ENCODE results near the gene PRKCD.

Gene PRKCD

DNA sequence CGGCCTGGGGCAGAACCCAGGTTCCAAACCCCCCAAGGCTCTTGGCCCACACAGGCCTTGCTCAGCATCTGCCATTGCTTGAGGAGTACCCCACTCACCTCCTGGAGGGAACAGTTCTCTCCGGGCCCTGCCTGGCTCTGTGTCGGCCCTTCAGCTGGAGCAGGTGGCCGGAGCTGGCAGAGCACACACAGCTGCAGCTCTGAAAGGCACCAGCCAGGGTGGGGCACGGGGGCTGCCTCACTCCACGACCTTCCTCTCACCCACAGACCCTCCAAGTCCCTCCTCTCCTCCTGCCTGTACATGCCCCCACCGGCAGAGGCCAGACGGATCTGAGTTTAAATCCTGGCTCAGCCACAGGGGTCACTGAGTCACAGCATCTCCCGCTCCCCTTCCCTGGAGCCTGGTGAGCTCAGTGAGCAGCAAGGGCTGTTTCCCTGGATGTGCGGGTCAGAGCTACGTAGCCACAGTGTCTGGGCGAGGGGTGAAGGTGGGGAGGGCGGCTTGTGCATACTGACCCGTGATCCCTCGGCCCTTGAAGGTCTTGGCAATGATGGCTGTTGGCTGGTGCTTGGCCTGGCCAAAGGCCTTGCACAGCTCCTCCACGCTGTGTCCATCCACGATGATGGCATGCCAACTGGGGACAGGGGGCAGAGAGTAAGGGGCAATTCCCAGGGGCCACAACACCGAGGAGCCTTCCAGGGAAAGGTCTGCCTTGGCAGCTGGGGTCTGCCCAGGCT is 71.8 kb downstream of the PRKCD start:
- DNase-seq (ENCODE audit: low read depth) = no peak

DNA sequence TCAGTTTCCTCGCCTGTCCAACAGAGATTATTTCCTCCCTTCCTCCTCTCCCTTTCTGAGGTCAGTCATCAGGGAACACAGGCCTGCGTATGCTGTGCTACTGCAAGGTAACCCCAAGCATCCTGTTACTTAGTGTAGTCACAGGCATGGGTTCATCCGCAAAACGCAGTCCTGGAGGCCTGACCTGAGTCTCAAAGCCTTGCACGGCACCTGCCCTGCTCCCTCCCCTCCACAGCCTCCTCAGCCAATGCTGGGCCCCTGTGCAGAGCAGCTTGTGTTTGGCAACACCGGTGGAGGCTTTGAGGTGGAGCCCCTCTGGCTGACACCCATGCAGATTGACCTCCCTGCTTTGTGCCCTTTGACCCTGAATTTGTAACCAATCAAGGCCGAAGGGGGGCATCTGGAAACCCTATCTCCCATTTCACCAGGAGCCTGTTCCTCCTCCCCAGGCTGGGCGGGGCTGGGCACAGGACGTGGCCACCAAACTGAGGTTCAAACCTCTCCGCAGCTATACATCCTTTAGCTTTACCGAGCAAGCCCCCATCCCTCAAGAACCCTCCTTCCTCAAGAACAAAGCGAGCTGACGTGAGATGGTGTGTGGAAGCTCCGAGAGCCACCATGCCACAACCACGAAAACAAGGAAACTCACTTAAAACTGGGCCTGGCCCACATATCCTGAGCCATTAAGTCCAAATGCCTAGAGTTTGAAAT is 73.3 kb downstream of the PRKCD start:
- DNase-seq (ENCODE audit: low read depth) = no peak

DNA sequence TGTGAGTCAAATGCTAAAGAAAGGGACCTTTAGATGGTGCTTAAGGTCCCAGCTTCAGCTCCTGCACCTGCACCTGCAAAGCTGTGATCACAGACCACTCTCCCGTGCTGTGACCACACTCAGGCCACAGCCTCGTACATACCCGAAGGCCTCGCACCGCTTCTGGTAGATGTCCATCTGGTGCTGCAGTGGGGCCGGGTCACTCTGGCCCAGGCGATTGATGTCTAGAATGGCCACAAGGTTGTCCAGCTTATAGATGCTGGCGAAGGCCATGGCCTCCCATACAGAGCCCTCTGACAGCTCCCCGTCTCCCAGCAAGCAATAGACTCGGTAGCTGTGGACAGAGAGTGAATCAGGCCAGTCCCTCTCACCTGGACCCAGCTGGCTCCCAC is 73.8 kb downstream of the PRKCD start:
- no peak for DNase-seq (ENCODE audit: low read depth)

DNA sequence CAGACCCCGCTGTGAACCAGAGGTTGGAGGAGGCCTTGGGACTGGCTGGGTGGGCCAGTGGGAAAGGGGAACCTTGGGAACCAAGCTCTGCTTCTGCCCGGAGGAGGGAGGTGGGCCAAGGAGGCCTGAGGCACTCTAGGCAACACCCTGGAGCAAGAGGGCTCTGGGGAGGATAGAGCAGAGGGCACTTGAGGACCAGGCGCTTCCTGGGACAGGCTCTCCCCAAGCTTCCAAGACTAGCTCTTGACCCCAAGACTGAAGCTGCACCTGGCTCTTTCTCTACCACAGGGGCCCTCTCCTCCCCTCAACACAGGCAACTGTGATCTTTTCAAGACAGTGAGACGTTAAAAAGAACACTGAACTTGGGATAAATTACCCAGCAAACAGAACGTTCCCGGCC is 74.5 kb downstream of the PRKCD start:
- no peak for DNase-seq (ENCODE audit: low read depth)

DNA sequence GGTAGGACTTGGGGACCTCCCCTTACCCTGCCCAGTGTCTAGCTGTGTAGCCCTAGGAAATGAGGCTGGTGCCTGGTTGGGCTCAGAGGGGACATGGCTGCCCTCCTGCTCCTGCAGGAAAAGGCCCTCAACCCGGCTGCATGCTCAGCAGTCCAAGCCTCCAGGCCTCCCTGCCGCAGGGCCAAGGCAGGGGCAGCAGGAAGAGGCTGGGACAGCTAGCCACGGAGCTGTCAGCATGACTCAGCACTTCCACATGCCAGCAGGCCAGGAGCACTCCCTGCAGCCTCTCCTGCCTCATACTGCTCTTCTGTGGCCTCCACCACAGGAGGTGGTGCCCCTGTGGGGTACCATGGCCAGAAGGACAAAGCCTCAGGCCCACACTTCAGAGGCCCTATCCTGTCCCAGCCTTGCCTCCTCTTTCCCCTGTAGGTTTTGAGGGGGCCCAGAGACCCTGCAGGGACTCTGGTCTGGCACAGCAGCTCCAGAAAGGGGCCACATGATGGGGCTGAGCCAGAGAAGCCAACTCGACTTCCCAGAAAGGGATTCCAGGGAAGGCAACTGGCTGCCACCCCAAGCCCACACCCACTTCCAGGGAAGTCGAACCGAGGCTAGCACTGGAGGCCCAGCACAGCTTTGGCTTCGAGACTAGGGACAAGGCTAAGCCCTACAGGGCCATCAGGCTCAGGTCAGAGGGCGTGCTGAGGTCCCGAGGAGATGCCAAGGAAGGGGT is 75.3 kb downstream of the PRKCD start:
- no peak for DNase-seq (ENCODE audit: low read depth)

DNA sequence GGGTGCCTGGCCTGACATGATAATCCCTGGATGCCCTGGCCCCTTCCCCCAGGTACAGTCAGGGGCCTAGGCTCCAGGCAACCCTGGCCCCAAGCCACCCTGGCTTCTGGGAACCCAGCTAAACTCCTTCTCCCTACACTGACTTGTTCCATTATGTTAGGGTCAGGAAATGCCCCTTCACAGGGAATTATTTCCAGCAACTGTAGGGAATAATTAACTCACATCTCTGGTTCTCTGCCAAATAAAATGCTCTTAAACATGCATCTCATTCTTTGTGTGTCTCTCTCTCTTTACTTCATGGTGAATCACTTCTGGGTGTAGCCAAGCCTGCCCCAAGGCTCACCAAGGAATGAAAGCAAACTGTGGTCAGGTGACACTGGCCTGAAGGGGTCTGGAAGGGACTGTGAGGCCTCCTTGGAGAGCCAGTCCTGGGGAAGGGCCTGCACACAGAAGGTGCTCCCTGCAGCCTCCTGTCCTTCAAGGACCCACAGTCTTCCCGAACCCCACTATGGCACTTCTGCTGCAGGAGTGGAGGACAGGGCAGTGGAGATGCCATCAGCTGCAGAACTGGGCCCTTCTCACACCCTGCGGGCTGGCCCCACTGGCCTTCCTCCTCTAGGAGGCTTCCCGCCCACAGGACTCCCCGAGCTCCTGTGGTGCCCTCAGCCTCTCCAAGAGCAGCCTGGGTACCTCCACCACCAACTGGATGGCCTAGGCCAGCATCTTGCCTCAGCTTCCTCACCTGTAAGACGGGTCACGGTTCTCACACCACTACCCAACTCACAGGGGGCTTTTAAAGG is 77.2 kb downstream of the PRKCD start:
- DNase-seq (ENCODE audit: low read depth) = no peak

DNA sequence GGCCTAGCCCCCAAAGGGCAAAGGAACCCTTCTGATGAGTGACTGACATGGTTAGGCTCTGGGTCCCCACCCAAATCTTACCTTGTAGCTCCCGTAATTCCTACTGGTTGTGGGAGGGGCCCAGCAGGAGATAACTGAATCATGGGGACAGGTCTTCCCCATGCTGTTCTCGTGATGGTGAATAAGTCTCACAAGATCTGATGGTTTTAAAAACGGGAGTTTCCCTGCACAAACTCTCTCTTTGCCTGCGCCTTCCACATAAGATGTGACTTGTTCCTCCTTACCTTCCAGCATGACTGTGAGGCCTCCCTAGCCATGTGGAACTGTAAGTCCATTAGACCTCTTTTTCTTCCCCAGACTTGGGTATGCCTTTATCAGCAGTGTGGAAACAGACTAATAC is 77.9 kb downstream of the PRKCD start:
- no peak for DNase-seq (ENCODE audit: low read depth)

DNA sequence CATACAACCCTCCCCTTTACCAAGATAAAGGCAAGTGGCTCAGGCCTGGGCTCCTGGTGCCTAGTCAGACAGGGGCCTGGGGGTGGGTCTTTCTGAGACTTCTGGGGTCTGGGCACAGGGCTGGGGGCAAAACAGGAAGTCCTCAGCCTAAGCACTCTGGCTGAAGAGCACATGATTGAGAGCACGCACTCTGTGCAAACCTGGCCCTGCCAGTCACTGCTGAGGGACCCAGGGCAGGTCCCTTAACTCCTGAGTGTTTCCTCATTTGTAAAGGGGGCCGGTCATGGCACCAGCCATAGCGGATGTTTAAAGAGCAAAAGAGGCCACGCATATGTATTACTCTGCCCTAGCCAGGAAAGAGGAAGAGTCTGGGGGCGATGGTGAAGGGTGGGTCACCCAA is 78.8 kb downstream of the PRKCD start:
- no peak for DNase-seq (ENCODE audit: low read depth)

DNA sequence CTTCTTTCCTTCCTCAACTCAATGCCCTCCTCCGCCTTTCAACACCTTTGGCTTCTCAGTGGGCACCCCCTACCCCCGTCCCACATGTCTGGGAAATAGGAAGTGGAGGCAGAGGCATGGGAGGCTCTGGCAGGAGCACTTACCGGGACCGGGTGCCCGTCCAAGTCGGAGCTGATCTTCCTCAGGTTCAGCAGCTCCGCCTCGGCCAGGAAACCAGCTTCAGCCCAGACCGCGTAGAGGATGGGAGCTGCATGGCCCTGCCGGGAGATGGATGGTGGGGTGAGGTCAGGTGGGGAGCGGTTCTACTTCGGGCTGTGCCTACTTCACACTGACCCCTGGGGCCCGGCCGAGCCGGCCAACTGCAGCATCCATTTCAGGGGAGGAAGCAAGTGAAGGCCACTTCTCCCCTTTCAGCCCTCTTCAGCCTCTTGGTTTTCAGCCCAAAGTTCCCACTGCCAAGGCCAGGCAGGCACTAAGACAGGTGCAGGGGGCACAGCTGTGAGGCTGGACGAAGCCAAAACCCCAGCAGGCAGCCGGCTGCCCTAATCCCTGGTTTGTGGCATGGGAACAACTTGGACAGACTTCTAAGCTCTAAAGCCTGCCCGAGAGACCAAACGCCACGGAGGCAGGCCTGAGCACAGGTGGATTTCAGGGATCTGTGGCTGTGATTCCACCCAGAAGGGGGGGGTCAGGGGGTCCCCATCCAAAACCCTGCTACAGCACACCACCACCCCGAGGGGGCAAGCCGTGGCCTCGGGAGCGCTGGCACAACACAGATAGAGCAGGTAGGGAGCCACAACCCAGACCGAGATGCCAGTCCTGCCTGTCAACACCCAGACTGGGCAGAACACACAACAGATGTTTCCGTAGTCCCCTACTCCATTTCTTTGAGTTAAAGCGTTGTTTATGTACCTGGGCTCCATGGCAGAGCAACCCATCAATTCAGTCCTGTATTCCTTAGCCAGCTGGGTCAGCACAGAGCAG is 80.3 kb downstream of the PRKCD start:
- DNase-seq (ENCODE audit: low read depth) = no peak

DNA sequence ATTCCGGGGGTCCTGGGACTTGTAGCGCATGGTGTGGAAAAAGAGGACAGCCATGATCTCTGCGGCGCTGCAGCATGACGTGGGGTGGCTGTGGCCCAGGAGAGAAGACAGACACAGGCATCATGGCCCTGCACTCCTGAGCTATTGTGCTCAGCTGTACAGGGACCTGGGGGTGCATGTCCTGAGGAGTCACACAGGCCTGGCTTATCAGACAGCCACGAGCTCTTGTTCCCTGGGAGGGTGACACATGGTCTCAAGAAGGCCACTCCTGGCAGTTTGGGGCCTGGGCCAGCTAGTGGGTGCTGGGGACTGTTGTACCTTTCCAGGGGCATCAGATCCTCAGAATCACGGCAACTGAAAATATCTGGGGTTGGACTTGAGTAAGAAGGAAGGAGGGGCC is 81.1 kb downstream of the PRKCD start:
- DNase-seq (ENCODE audit: low read depth) = no peak

Measured in activated T-helper 1 cell treated with Interleukin-2 at 50 U/mL for 16 hours (primary cell).